WTC11 (cell line): ENCODE measurements around the gene CPAMD8. TPM values are rescaled to one million over a fixed set of nuclear protein-coding genes. Genes with fewer than 3 reads are reported as not detected.
"Not testable (repeated sequence)": the region's sequence is repeated elsewhere in the genome, so short reads cannot be mapped to it uniquely, and the experiment has no call there.

ENCODE experiments used
- ATAC-seq: fragments of 200-7000 bp; cut with Tn5 transposase; 2 replicates; pipeline ENCODE4 v1.10.0; 2021; ENCODE audit warnings: mild to moderate bottlenecking, moderate library complexity
- CTCF ChIA-PET: fragments of 300-600 bp; sonication (Branson Sonifier 250); formaldehyde crosslinking; loops from one replicate; lab custom pipeline; 2021; ENCODE audit warnings: antibody characterized with exemption; lab: Charles Lee
- POLR2A ChIA-PET: fragments of 350-600 bp; sonication (Branson Sonifier 250); formaldehyde crosslinking; loops from one replicate; lab custom pipeline; 2021; ENCODE audit warnings: antibody characterized with exemption; lab: Charles Lee
- DNase-seq: peaks from one replicate; pipeline ENCODE4 v3.0.0; 2021; ENCODE audit warnings: low spot score
- H3K27ac Mint-ChIP-seq: 2 replicates; pipeline ENCODE4 v1.8.0; 2021; ENCODE audit warnings: mixed read lengths
- H3K27me3 Mint-ChIP-seq: 2 replicates; pipeline ENCODE4 v1.8.0; 2021; ENCODE audit warnings: low read depth, mild to moderate bottlenecking, moderate library complexity, mixed read lengths
- H3K36me3 Mint-ChIP-seq: 2 replicates; pipeline ENCODE4 v1.8.0; 2021; ENCODE audit warnings: mixed read lengths
- H3K4me1 Mint-ChIP-seq: 2 replicates; pipeline ENCODE4 v1.8.0; 2022; ENCODE audit warnings: mixed read lengths
- H3K4me3 Mint-ChIP-seq: 2 replicates; pipeline ENCODE4 v1.8.0; 2021; ENCODE audit warnings: mild to moderate bottlenecking, moderate library complexity, mixed read lengths
- H3K9me3 Mint-ChIP-seq: 2 replicates; pipeline ENCODE4 v1.8.0; 2021; ENCODE audit warnings: mixed read lengths
- ATF6 ChIP-seq: sonication (generic); formaldehyde crosslinking; IDR thresholded peaks from 2 replicates; pipeline ENCODE4 v1.8.1; 2023; ENCODE audit warnings: mild to moderate bottlenecking, missing genetic modification reagents
- E2F1 ChIP-seq: sonication (generic); formaldehyde crosslinking; IDR thresholded peaks from 2 replicates; pipeline ENCODE4 v1.8.0; 2022; ENCODE audit warnings: mild to moderate bottlenecking, missing genetic modification reagents
- E2F5 ChIP-seq: sonication (generic); formaldehyde crosslinking; IDR thresholded peaks from 2 replicates; pipeline ENCODE4 v1.8.1; 2022; ENCODE audit warnings: mild to moderate bottlenecking, moderate library complexity, missing genetic modification reagents
- IRF2 ChIP-seq: sonication (generic); formaldehyde crosslinking; IDR thresholded peaks from 2 replicates; pipeline ENCODE4 v1.8.0; 2022; ENCODE audit warnings: low read depth, missing genetic modification reagents, borderline replicate concordance
- NR3C1 ChIP-seq: sonication (generic); formaldehyde crosslinking; conservative IDR thresholded peaks from 2 replicates; pipeline ENCODE4 v1.8.1; 2023; ENCODE audit warnings: low read depth, mild to moderate bottlenecking, missing genetic modification reagents
- SMAD3 ChIP-seq: sonication (generic); formaldehyde crosslinking; IDR thresholded peaks from 2 replicates; pipeline ENCODE4 v1.8.0; 2022; ENCODE audit warnings: missing genetic modification reagents, mild to moderate bottlenecking, borderline replicate concordance
- SOX15 ChIP-seq: fragments of 250-450 bp; sonication (Bioruptor Pico); IDR thresholded peaks from 2 replicates; pipeline ENCODE4 v1.9.0; 2021; ENCODE audit warnings: mild to moderate bottlenecking
- SP1 ChIP-seq: sonication (generic); formaldehyde crosslinking; conservative IDR thresholded peaks from 2 replicates; pipeline ENCODE4 v1.8.1; 2022; ENCODE audit warnings: missing genetic modification reagents
- USF1 ChIP-seq: sonication (generic); formaldehyde crosslinking; IDR thresholded peaks from 2 replicates; pipeline ENCODE4 v1.8.0; 2022; ENCODE audit warnings: mild to moderate bottlenecking, missing genetic modification reagents
- ZBTB21 ChIP-seq: sonication (generic); formaldehyde crosslinking; IDR thresholded peaks from 2 replicates; pipeline ENCODE4 v1.8.1; 2023; ENCODE audit warnings: mild to moderate bottlenecking, missing genetic modification reagents, borderline replicate concordance
- ZMAT4 ChIP-seq: fragments of 250-450 bp; sonication (Bioruptor Pico); IDR thresholded peaks from 2 replicates; pipeline ENCODE4 v1.9.0; 2021; ENCODE audit warnings: mild to moderate bottlenecking
- ZNF121 ChIP-seq: sonication (generic); formaldehyde crosslinking; IDR thresholded peaks from 2 replicates; pipeline ENCODE4 v1.8.0; 2023; ENCODE audit warnings: missing genetic modification reagents
- ZNF263 ChIP-seq: sonication (generic); formaldehyde crosslinking; IDR thresholded peaks from 2 replicates; pipeline ENCODE4 v1.8.1; 2022; ENCODE audit warnings: low read depth, mild to moderate bottlenecking, moderate library complexity, missing genetic modification reagents
- ZNF425 ChIP-seq: fragments of 250-450 bp; sonication (Bioruptor Pico); conservative IDR thresholded peaks from 2 replicates; pipeline ENCODE4 v1.9.0; 2021; ENCODE audit warnings: mild to moderate bottlenecking
- ZNF532 ChIP-seq: fragments of 250-450 bp; sonication (Bioruptor Pico); IDR thresholded peaks from 2 replicates; pipeline ENCODE4 v1.9.0; 2021; ENCODE audit warnings: mild to moderate bottlenecking, borderline replicate concordance
- total RNA-seq: library from RNA; stranded (reverse); gene quantifications from 3 replicates; pipeline ENCODE4 v1.2.3, GENCODE V29; 2021

The CPAMD8 gene
- total RNA-seq, 1 experiment from 2014 or later, result 6.9 TPM

GRCh38 chr19:17014212-17014861 lies 12.3 kb downstream of the CPAMD8 start:
- H3K27ac Mint-ChIP-seq, H3K4me1 Mint-ChIP-seq, POLR2A ChIA-PET, ATAC-seq, DNase-seq, H3K4me3 Mint-ChIP-seq, H3K36me3 Mint-ChIP-seq, H3K27me3 Mint-ChIP-seq: not testable (repeated sequence)
- TF ChIP-seq ZNF121 (CRISPR knock-in tag), result peak; percentile 45; the same call in 1 of the 2 replicates
- H3K9me3 Mint-ChIP-seq, result peaks cover 17% of the 10 kb centered on the region
- CTCF ChIA-PET, result interaction anchor here (1.4 kb wide), 1 partner anchor 38 kb away, joined by 4 read pairs; no protein-coding TSS in a partner anchor

GRCh38 chr19:17011485-17011884 lies 15.1 kb downstream of the CPAMD8 start:
- H3K4me3 Mint-ChIP-seq, result no peak overlapping the region
- no peaks in the 10 kb centered on the region for H3K4me1 Mint-ChIP-seq
- H3K27me3 Mint-ChIP-seq, result no peaks in the 10 kb centered on the region; the same call in 1 of the 2 replicates
- no peak for TF ChIP-seq ZNF425 (CRISPR knock-in tag)
- TF ChIP-seq SP1 (CRISPR knock-in tag), result no peak
- TF ChIP-seq IRF2 (CRISPR knock-in tag), result no peak
- H3K27ac Mint-ChIP-seq, result no peak overlapping the region
- H3K36me3 Mint-ChIP-seq, result peaks cover 6% of the 10 kb centered on the region; the same call in 1 of the 2 replicates
- ATAC-seq (no peak), DNase-seq (no peak)
- ChIA-PET POLR2A (no interaction called here), CTCF (no interaction called here)
- peaks cover 5% of the 10 kb centered on the region for H3K9me3 Mint-ChIP-seq

GRCh38 chr19:17006579-17006978 lies 20.0 kb downstream of the CPAMD8 start:
- Mint-ChIP-seq H3K27me3 (no peaks in the 10 kb centered on the region), H3K27ac (no peak overlapping the region)
- POLR2A ChIA-PET, result no interaction called here

More at GRCh38 chr19:17006579-17006978, 20.0 kb downstream of the CPAMD8 start:
- no peak for DNase-seq
- TF ChIP-seq ZMAT4 (CRISPR knock-in tag) (no peak), SOX15 (CRISPR knock-in tag) (no peak), ZNF532 (no peak), SMAD3 (CRISPR knock-in tag) (no peak), USF1 (CRISPR knock-in tag) (no peak), E2F1 (CRISPR knock-in tag) (no peak), NR3C1 (CRISPR knock-in tag) (no peak), E2F5 (CRISPR knock-in tag) (no peak), ZBTB21 (CRISPR knock-in tag) (no peak), ZNF263 (CRISPR knock-in tag) (no peak), ATF6 (CRISPR knock-in tag) (no peak)
- no peaks in the 10 kb centered on the region; the same call in 1 of the 2 replicates for H3K4me1 Mint-ChIP-seq
- no peak overlapping the region for H3K4me3 Mint-ChIP-seq
- CTCF ChIA-PET, result interaction anchor here (0.7 kb wide), 1 partner anchor 46 kb away, joined by 3 read pairs; no protein-coding TSS in a partner anchor
- peaks cover 6% of the 10 kb centered on the region; the same call in 1 of the 2 replicates for H3K36me3 Mint-ChIP-seq
- no peak for ATAC-seq
- H3K9me3 Mint-ChIP-seq, result 0 out of 2 replicates have a peak, but pooled peaks cover 4% of the 10 kb centered on the region
